Vagina (tissue), 2 donors: ENCODE measurements around the gene MAFF. TPM values are rescaled to one million over a fixed set of nuclear protein-coding genes. Genes with fewer than 3 reads are reported as not detected.

ENCODE experiments used
- DNase-seq, 2 donors: peaks; one replicate each; pipeline ENCODE4 v3.0.0-alpha.2; 2017; ENCODE audit errors: extremely low spot score in 2 of 2
- H3K27ac ChIP-seq: fragments of 200-600 bp; sonication (generic); one replicate; pipeline ENCODE4 v1.5.1; 2019
- H3K27me3 ChIP-seq: fragments of 200-600 bp; sonication (generic); one replicate; pipeline ENCODE4 v1.5.1; 2019
- H3K36me3 ChIP-seq, 2 donors: fragments of 200-600 bp; sonication (generic); one replicate each; pipeline ENCODE4 v1.5.1; 2017 to 2019
- H3K4me1 ChIP-seq: fragments of 200-600 bp; sonication (generic); one replicate; pipeline ENCODE4 v1.5.1; 2019
- H3K4me3 ChIP-seq, 2 donors: fragments of 200-600 bp; sonication (generic); 1 replicate in 1 of 2; 2 replicates in 1 of 2; pipeline ENCODE4 v1.5.1; 2016 to 2019
- H3K9me3 ChIP-seq: fragments of 200-600 bp; sonication (generic); one replicate; pipeline ENCODE4 v1.5.1; 2019
- CTCF ChIP-seq, 3 experiments: fragments of 450-650 bp in 2 of 3; fragments of 200-600 bp in 1 of 3; sonication (generic) in 1 of 3; IDR thresholded peaks; one replicate each; pipeline ENCODE4 v1.5.1; 2017 to 2019; ENCODE audit warnings: antibody characterized with exemption in 3 of 3, mild to moderate bottlenecking in 2 of 3, moderate library complexity in 2 of 3
- POLR2A ChIP-seq, 2 donors: fragments of 450-650 bp; IDR thresholded peaks; one replicate each; pipeline ENCODE4 v1.6.1; 2017; ENCODE audit warnings: antibody characterized with exemption in 2 of 2, mild to moderate bottlenecking in 2 of 2, moderate library complexity in 2 of 2
- POLR2AphosphoS5 ChIP-seq, 2 donors: sonication (generic); formaldehyde crosslinking; IDR thresholded peaks; one replicate each; pipeline ENCODE4 v1.9.0; 2017; ENCODE audit warnings: antibody characterized with exemption in 2 of 2, mild to moderate bottlenecking in 2 of 2, low read depth in 1 of 2; ENCODE audit not compliant: insufficient read depth in 1 of 2
- intact Hi-C: fragments of 100-400 bp; cut with DNase I; formaldehyde crosslinking; loops from one replicate; pipeline ENCODE4 v1.15.1; 2023
- total RNA-seq: library from RNA; depleted of rRNA; stranded (reverse); fragments of >200 nt; gene quantifications from one replicate; pipeline ENCODE4 v1.2.3, GENCODE V29; 2016

The MAFF gene
- total RNA-seq, 1 donor from 2014 or later, result 90.6 TPM

- peaks cover 35% of the 10 kb centered on the region for H3K4me1 ChIP-seq
- H3K36me3 ChIP-seq, result peaks cover 0 to 15% of the 10 kb centered on the region in 2 donors
- no peak overlapping the region for H3K27ac ChIP-seq
- no peaks in the 10 kb centered on the region for H3K27me3 ChIP-seq
- H3K4me3 ChIP-seq, result no peak overlapping the region
- DNase-seq, result no peak
- no peaks in the 10 kb centered on the region for H3K9me3 ChIP-seq
- TF ChIP-seq POLR2AphosphoS5 (IDR thresholded peaks at IDR 0.05; ENCODE audit: insufficient read depth in 1 of 2, low read depth in 1 of 2) (no peak), CTCF (IDR thresholded peaks at IDR 0.05) (no peak)
- intact Hi-C loops, result no loop called here
These were observed 48.2 kb downstream of the MAFF start for GRCh38 chr22:38249803-38250642.

- intact Hi-C loops, result no loop called here
- DNase-seq, result no peak
- TF ChIP-seq POLR2AphosphoS5 (IDR thresholded peaks at IDR 0.05; ENCODE audit: insufficient read depth in 1 of 2, low read depth in 1 of 2) (no peak), CTCF (IDR thresholded peaks at IDR 0.05) (no peak), POLR2A (IDR thresholded peaks at IDR 0.05) (no peak)
These were observed 49.0 kb downstream of the MAFF start for GRCh38 chr22:38250643-38251340.

GRCh38 chr22:38251341-38251692 lies 49.5 kb downstream of the MAFF start:
- Histone ChIP-seq H3K4me3 (no peak overlapping the region), H3K9me3 (no peaks in the 10 kb centered on the region), H3K36me3 (peaks cover 0 to 2% of the 10 kb centered on the region in 2 donors), H3K27me3 (no peaks in the 10 kb centered on the region), H3K27ac (no peak overlapping the region), H3K4me1 (peaks cover 32% of the 10 kb centered on the region)
- TF ChIP-seq CTCF (IDR thresholded peaks at IDR 0.05) (no peak), POLR2AphosphoS5 (IDR thresholded peaks at IDR 0.05; ENCODE audit: insufficient read depth in 1 of 2, low read depth in 1 of 2) (no peak), POLR2A (IDR thresholded peaks at IDR 0.05) (no peak)
- intact Hi-C loops, result no loop called here
- DNase-seq, result no peak

More at GRCh38 chr22:38250643-38251340, 49.0 kb downstream of the MAFF start:
- H3K9me3 ChIP-seq, result no peaks in the 10 kb centered on the region
- no peak overlapping the region for H3K4me3 ChIP-seq
- H3K36me3 ChIP-seq, result peaks cover 0 to 7% of the 10 kb centered on the region in 2 donors
- H3K4me1 ChIP-seq, result peaks cover 35% of the 10 kb centered on the region
- no peaks in the 10 kb centered on the region for H3K27me3 ChIP-seq
- H3K27ac ChIP-seq, result no peak overlapping the region

GRCh38 chr22:38255697-38256096 lies 53.9 kb downstream of the MAFF start:
- peak overlapping the region; percentile 89 for H3K27ac ChIP-seq
- H3K4me1 ChIP-seq, result peaks cover 40% of the 10 kb centered on the region
- no peak for DNase-seq

More at GRCh38 chr22:38255697-38256096, 53.9 kb downstream of the MAFF start:
- TF ChIP-seq POLR2A (IDR thresholded peaks at IDR 0.05) (no peak), CTCF (IDR thresholded peaks at IDR 0.05) (no peak), POLR2AphosphoS5 (IDR thresholded peaks at IDR 0.05; ENCODE audit: insufficient read depth in 1 of 2, low read depth in 1 of 2) (no peak)
- Histone ChIP-seq H3K27me3 (no peaks in the 10 kb centered on the region), H3K9me3 (no peaks in the 10 kb centered on the region), H3K36me3 (no peaks in the 10 kb centered on the region), H3K4me3 (no peak overlapping the region)
- intact Hi-C loops, result loop anchor here (2.0 kb wide), 1 partner anchor 53 kb away; no protein-coding TSS in a partner anchor
